ENCODE measurements around the gene UBL5.

DNA sequence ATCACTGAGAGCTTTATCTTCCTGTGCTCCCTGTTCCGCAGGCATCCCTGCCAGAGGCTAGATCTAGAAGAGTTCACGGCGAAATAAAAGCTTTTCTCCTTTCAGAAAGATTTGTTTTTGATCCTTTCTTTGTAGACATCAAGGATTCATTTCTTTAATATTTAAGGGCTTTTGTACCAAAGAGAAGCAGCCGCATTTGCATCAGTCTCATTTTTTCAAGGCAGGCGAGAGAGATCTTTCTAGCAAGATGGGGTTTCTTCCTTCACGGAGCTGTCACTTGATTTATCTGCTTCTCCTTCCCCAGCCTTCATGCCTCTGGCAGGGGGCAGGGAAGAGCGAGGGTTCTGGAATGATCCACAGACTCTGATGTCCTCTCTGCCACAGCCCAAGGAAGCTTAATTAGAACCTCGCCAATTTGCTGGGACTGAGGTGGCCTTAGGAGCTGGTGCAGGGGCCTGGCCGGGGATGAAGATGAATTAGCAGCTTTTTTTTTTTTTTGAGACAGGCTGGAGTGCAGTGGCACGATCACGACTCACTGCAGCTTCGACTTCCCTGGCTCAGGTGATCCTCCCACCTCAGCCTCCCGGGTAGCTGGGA, 47.4 kb downstream of the UBL5 start:
- TF ChIP-seq ESRRA (IDR thresholded peaks at IDR 0.05; ENCODE audit: low read length) (no peak), CTCF (IDR thresholded peaks at IDR 0.05 in 2 of 3, conservative IDR thresholded peaks at IDR 0.05 in 1 of 3; ENCODE audit: control insufficient read depth in 2 of 3, extremely low read depth in 1 of 3, insufficient read depth in 1 of 3, low read depth in 3 of 3, low read length in 3 of 3) (no peak), RFX5 (IDR thresholded peaks at IDR 0.05; ENCODE audit: low read depth, low read length) (no peak), EP300 (IDR thresholded peaks at IDR 0.05; ENCODE audit: borderline replicate concordance in 1 of 2, control insufficient read depth in 1 of 2, low read depth in 2 of 2, low read length in 2 of 2) (no peak), POLR2AphosphoS2 (IDR thresholded peaks at IDR 0.05; ENCODE audit: low read depth, low read length) (no peak), EZH2 (IDR thresholded peaks at IDR 0.05; ENCODE audit: borderline replicate concordance, control insufficient read depth, low read depth, low read length) (no peak), POLR2A (IDR thresholded peaks at IDR 0.05; ENCODE audit: low read depth, low read length) (no peak), NRF1 (conservative IDR thresholded peaks at IDR 0.05; ENCODE audit: low read depth, low read length) (no peak), SMARCA5 (IDR thresholded peaks at IDR 0.05) (no peak)

Data from GM12878 (cell line).